Karpas-422 (cell line): ENCODE measurements around the gene TUBB3. TPM values are rescaled to one million over a fixed set of nuclear protein-coding genes. Genes with fewer than 3 reads are reported as not detected.

Experiments
- DNase-seq: peaks from one replicate; pipeline ENCODE4 v3.0.0-alpha.2; 2015
- H2AFZ ChIP-seq: fragments of 200-600 bp; sonication (generic); 2 replicates; pipeline ENCODE4 v1.6.1; 2014; ENCODE audit warnings: antibody characterized with exemption, low read length, mixed read lengths
- H3K27ac ChIP-seq: fragments of 200-600 bp; sonication (generic); 2 replicates; pipeline ENCODE4 v1.5.1; 2014; ENCODE audit warnings: mild to moderate bottlenecking, low read length, moderate library complexity
- H3K27me3 ChIP-seq: fragments of 200-600 bp; sonication (generic); 2 replicates; pipeline ENCODE4 v1.6.1; 2014; ENCODE audit warnings: low read length, mixed read lengths
- H3K36me3 ChIP-seq: fragments of 200-600 bp; sonication (generic); 2 replicates; pipeline ENCODE4 v1.6.1; 2014; ENCODE audit warnings: low read length, mixed read lengths; ENCODE audit not compliant: insufficient read depth
- H3K4me1 ChIP-seq: fragments of 200-600 bp; sonication (generic); 2 replicates; pipeline ENCODE4 v1.6.1; 2014; ENCODE audit warnings: mild to moderate bottlenecking, low read length, mixed read lengths
- H3K4me2 ChIP-seq: fragments of 200-600 bp; sonication (generic); 2 replicates; pipeline ENCODE4 v1.6.1; 2014; ENCODE audit warnings: low read length, low read depth, mild to moderate bottlenecking; ENCODE audit not compliant: poor library complexity, severe bottlenecking
- H3K4me3 ChIP-seq: fragments of 200-600 bp; sonication (generic); 2 replicates; pipeline ENCODE4 v1.5.1; 2014; ENCODE audit warnings: mild to moderate bottlenecking, antibody characterized with exemption, low read length, mixed read lengths
- H3K79me2 ChIP-seq: fragments of 200-600 bp; sonication (generic); 2 replicates; pipeline ENCODE4 v1.6.1; 2014; ENCODE audit warnings: mild to moderate bottlenecking, low read length, mixed read lengths
- H3K9ac ChIP-seq: fragments of 200-600 bp; sonication (generic); 2 replicates; pipeline ENCODE4 v1.6.0; 2014; ENCODE audit warnings: low read length
- H3K9me2 ChIP-seq: fragments of 200-600 bp; sonication (generic), shearing (Covaris generic); replicated peaks from 2 replicates; pipeline ENCODE4 v1.6.0; 2014; ENCODE audit warnings: mild to moderate bottlenecking, low read length, moderate library complexity; ENCODE audit not compliant: insufficient read depth
- H3K9me3 ChIP-seq: fragments of 300-700, 200-600 bp; sonication (generic); 2 replicates; pipeline ENCODE4 v1.6.1; 2014; ENCODE audit warnings: low read length, mixed read lengths
- H4K20me1 ChIP-seq: fragments of 200-600 bp; sonication (generic); 2 replicates; pipeline ENCODE4 v1.6.1; 2014; ENCODE audit warnings: mild to moderate bottlenecking, antibody characterized with exemption, low read length, low read depth; ENCODE audit not compliant: insufficient read depth
- total RNA-seq: library from RNA; depleted of rRNA; stranded (reverse); fragments of >200 nt; shearing (Covaris generic); gene quantifications from 2 replicates; pipeline ENCODE4 v1.2.3, GENCODE V29; 2014; ENCODE audit warnings: low replicate concordance

The TUBB3 gene
- total RNA-seq, 1 experiment from 2014 or later = 210 TPM

- Histone ChIP-seq H3K9me3 (no peaks in the 10 kb centered on the region), H3K9ac (peak overlapping the region; percentile 32; the same call in 1 of the 2 replicates), H3K79me2 (peaks cover 56% of the 10 kb centered on the region), H3K4me3 (0 out of 2 replicates have a peak overlapping the region, but pooled peaks have one; percentile 84), H2AFZ (no peak overlapping the region), H3K27me3 (no peaks in the 10 kb centered on the region), H3K9me2 (no peaks in the 10 kb centered on the region), H4K20me1 (no peaks in the 10 kb centered on the region; the same call in 1 of the 2 replicates), H3K27ac (peak overlapping the region; percentile 95), H3K36me3 (peaks cover 28% of the 10 kb centered on the region), H3K4me2 (peak overlapping the region; percentile 86), H3K4me1 (peaks cover 88% of the 10 kb centered on the region)
- no peak for DNase-seq
Measured at GRCh38 chr16:89951509-89951908, 28.4 kb downstream of the TUBB3 start.

GRCh38 chr16:89952049-89952448 lies 28.9 kb downstream of the TUBB3 start:
- Histone ChIP-seq H2AFZ (no peak overlapping the region), H3K9me3 (no peaks in the 10 kb centered on the region), H3K9me2 (no peaks in the 10 kb centered on the region), H3K27ac (peak overlapping the region; percentile 95), H3K4me2 (peak overlapping the region; percentile 64), H3K9ac (peak overlapping the region; percentile 63), H3K27me3 (no peaks in the 10 kb centered on the region), H3K4me1 (peaks cover 88% of the 10 kb centered on the region), H3K79me2 (peaks cover 57% of the 10 kb centered on the region), H3K4me3 (peak overlapping the region; percentile 49; the same call in 1 of the 2 replicates), H4K20me1 (no peaks in the 10 kb centered on the region; the same call in 1 of the 2 replicates), H3K36me3 (peaks cover 32% of the 10 kb centered on the region)
- no peak for DNase-seq

- Histone ChIP-seq H3K4me2 (peak overlapping the region; percentile 64), H4K20me1 (no peaks in the 10 kb centered on the region; the same call in 1 of the 2 replicates), H2AFZ (no peak overlapping the region), H3K9ac (peak overlapping the region; percentile 63), H3K27me3 (no peaks in the 10 kb centered on the region), H3K79me2 (peaks cover 62% of the 10 kb centered on the region), H3K9me2 (no peaks in the 10 kb centered on the region), H3K4me3 (peak overlapping the region; percentile 49; the same call in 1 of the 2 replicates), H3K36me3 (peaks cover 37% of the 10 kb centered on the region), H3K4me1 (peaks cover 88% of the 10 kb centered on the region), H3K9me3 (no peaks in the 10 kb centered on the region), H3K27ac (peak overlapping the region; percentile 95)
- no peak for DNase-seq
Measured at GRCh38 chr16:89952551-89952950, 29.4 kb downstream of the TUBB3 start.

GRCh38 chr16:89953671-89954406 lies 30.7 kb downstream of the TUBB3 start:
- Histone ChIP-seq H3K79me2 (peaks cover 74% of the 10 kb centered on the region), H3K4me3 (peak overlapping the region; percentile 49; the same call in 1 of the 2 replicates)

GRCh38 chr16:89954462-89954861 lies 31.3 kb downstream of the TUBB3 start:
- Histone ChIP-seq H3K4me1 (peaks cover 83% of the 10 kb centered on the region), H3K4me2 (peak overlapping the region; percentile 64), H3K4me3 (peak overlapping the region; percentile 49; the same call in 1 of the 2 replicates)

More at GRCh38 chr16:89953671-89954406, 30.7 kb downstream of the TUBB3 start:
- Histone ChIP-seq H3K36me3 (peaks cover 50% of the 10 kb centered on the region), H3K4me2 (peak overlapping the region; percentile 64), H3K9ac (peak overlapping the region; percentile 63), H3K9me3 (no peaks in the 10 kb centered on the region), H3K4me1 (peaks cover 83% of the 10 kb centered on the region), H3K27ac (peak overlapping the region; percentile 95), H4K20me1 (peaks cover 5% of the 10 kb centered on the region; the same call in 1 of the 2 replicates), H2AFZ (no peak overlapping the region), H3K27me3 (no peaks in the 10 kb centered on the region), H3K9me2 (no peaks in the 10 kb centered on the region)
- peak; percentile 77 for DNase-seq

GRCh38 chr16:89955001-89955685 lies 32.0 kb downstream of the TUBB3 start:
- Histone ChIP-seq H3K9me3 (no peaks in the 10 kb centered on the region), H4K20me1 (peaks cover 14% of the 10 kb centered on the region; the same call in 1 of the 2 replicates), H3K36me3 (peaks cover 54% of the 10 kb centered on the region), H3K9ac (peak overlapping the region; percentile 63), H2AFZ (no peak overlapping the region), H3K9me2 (no peaks in the 10 kb centered on the region), H3K27me3 (no peaks in the 10 kb centered on the region), H3K27ac (peak overlapping the region; percentile 95), H3K4me3 (no peak overlapping the region; the same call in 1 of the 2 replicates), H3K79me2 (peaks cover 66% of the 10 kb centered on the region), H3K4me1 (peaks cover 76% of the 10 kb centered on the region), H3K4me2 (peak overlapping the region; percentile 64)
- DNase-seq = no peak

More at GRCh38 chr16:89954462-89954861, 31.3 kb downstream of the TUBB3 start:
- Histone ChIP-seq H2AFZ (no peak overlapping the region), H3K27ac (peak overlapping the region; percentile 95), H3K9me3 (no peaks in the 10 kb centered on the region), H3K27me3 (no peaks in the 10 kb centered on the region), H3K36me3 (peaks cover 54% of the 10 kb centered on the region), H4K20me1 (peaks cover 8% of the 10 kb centered on the region; the same call in 1 of the 2 replicates), H3K9me2 (no peaks in the 10 kb centered on the region), H3K79me2 (peaks cover 73% of the 10 kb centered on the region), H3K9ac (peak overlapping the region; percentile 63)
- DNase-seq = no peak

GRCh38 chr16:89956505-89957215 lies 33.5 kb downstream of the TUBB3 start:
- Histone ChIP-seq H4K20me1 (peaks cover 27% of the 10 kb centered on the region; the same call in 1 of the 2 replicates), H3K27ac (peak overlapping the region; percentile 95), H3K4me2 (peak overlapping the region; percentile 33), H3K79me2 (peaks cover 51% of the 10 kb centered on the region), H3K27me3 (no peaks in the 10 kb centered on the region), H3K4me1 (peaks cover 61% of the 10 kb centered on the region), H2AFZ (no peak overlapping the region), H3K9me2 (no peaks in the 10 kb centered on the region), H3K9me3 (no peaks in the 10 kb centered on the region), H3K9ac (peak overlapping the region; percentile 56), H3K36me3 (peaks cover 44% of the 10 kb centered on the region), H3K4me3 (no peak overlapping the region)
- peak; percentile 91 for DNase-seq
